Astrocyte (in vitro differentiated cells and primary cell): ENCODE measurements around the gene FRMD5.

Source experiments
- EZH2 ChIP-seq: IDR thresholded peaks from 2 replicates; pipeline ENCODE4 v1.6.1; 2012; ENCODE audit warnings: mild to moderate bottlenecking, low read length, inconsistent platforms; ENCODE audit not compliant: insufficient read depth
- TF ChIP-seq, protein P1 (sequence below): IDR thresholded peaks from 2 replicates; pipeline ENCODE4 v1.5.1; 2011; ENCODE audit warnings: low read depth, mild to moderate bottlenecking, inconsistent platforms, low read length, moderate library complexity; ENCODE audit not compliant: insufficient read depth

DNA sequence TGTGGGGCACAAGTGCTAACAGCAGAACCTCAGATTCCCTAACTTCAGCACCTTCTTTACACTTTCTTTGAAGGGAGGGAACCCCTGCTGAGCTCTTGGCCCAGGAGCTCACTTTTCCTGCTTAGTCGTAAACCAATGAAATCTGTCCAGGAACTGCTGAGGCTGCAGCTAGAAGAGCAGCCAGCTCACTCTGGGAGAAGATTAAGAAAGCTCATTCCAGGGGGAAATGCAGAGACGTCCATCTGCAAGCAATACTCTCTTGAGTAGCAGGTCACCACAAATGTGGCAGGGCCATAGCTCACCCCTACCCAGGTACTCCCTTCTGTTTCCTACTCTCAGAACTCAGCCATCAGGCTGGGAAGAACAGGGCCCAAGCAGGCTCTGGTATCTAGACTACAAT is 265.0 kb downstream of the FRMD5 start:
- TF ChIP-seq, protein P1, sequence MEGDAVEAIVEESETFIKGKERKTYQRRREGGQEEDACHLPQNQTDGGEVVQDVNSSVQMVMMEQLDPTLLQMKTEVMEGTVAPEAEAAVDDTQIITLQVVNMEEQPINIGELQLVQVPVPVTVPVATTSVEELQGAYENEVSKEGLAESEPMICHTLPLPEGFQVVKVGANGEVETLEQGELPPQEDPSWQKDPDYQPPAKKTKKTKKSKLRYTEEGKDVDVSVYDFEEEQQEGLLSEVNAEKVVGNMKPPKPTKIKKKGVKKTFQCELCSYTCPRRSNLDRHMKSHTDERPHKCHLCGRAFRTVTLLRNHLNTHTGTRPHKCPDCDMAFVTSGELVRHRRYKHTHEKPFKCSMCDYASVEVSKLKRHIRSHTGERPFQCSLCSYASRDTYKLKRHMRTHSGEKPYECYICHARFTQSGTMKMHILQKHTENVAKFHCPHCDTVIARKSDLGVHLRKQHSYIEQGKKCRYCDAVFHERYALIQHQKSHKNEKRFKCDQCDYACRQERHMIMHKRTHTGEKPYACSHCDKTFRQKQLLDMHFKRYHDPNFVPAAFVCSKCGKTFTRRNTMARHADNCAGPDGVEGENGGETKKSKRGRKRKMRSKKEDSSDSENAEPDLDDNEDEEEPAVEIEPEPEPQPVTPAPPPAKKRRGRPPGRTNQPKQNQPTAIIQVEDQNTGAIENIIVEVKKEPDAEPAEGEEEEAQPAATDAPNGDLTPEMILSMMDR = no peak
- no peak for TF ChIP-seq EZH2
